Testis (tissue), 2 donors: ENCODE results near the gene RDH5.
"Not testable (repeated sequence)": the region's sequence is repeated elsewhere in the genome, so short reads cannot be mapped to it uniquely, and the experiment has no call there.

ENCODE experiments used
- POLR2A ChIP-seq: fragments of 450-650 bp; IDR thresholded peaks from one replicate; pipeline ENCODE4 v1.6.1; 2017; ENCODE audit warnings: antibody characterized with exemption, mild to moderate bottlenecking, moderate library complexity
- TF ChIP-seq, protein P1 (sequence below), 3 experiments: fragments of 450-650 bp in 2 of 3; fragments of 200-600 bp in 1 of 3; sonication (generic) in 1 of 3; IDR thresholded peaks; one replicate each; pipeline ENCODE4 v1.5.1; 2016 to 2019; ENCODE audit warnings: antibody characterized with exemption in 3 of 3, mild to moderate bottlenecking in 2 of 3, moderate library complexity in 1 of 3

DNA sequence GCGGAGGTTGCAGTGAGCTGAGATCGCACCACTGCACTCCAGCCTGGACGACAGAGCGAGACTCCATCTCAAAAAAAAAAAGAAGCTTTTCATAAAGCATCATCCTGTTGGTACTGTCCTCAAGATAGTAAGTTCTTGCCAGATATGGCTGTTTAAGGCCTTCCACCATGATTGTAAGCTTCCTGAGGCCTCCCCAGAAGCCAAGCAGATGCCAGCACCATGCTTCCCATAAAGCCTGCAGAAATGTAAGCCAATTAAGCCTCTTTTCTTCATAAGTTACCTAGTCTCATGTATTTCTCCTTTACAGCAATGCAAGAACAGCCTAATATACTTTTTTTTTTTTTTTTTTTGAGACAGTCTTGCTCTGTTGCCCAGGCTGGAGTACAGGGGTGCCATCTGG, 38.4 kb downstream of the RDH5 start:
- TF ChIP-seq, protein P1, sequence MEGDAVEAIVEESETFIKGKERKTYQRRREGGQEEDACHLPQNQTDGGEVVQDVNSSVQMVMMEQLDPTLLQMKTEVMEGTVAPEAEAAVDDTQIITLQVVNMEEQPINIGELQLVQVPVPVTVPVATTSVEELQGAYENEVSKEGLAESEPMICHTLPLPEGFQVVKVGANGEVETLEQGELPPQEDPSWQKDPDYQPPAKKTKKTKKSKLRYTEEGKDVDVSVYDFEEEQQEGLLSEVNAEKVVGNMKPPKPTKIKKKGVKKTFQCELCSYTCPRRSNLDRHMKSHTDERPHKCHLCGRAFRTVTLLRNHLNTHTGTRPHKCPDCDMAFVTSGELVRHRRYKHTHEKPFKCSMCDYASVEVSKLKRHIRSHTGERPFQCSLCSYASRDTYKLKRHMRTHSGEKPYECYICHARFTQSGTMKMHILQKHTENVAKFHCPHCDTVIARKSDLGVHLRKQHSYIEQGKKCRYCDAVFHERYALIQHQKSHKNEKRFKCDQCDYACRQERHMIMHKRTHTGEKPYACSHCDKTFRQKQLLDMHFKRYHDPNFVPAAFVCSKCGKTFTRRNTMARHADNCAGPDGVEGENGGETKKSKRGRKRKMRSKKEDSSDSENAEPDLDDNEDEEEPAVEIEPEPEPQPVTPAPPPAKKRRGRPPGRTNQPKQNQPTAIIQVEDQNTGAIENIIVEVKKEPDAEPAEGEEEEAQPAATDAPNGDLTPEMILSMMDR (IDR thresholded peaks at IDR 0.05) = not testable (repeated sequence)
- TF ChIP-seq POLR2A = not testable (repeated sequence)
